HL-60 (cell line): ENCODE data around the gene SKAP2.

Experiments
- DNase-seq, 2 experiments: peaks; one replicate each; pipeline ENCODE4 v3.0.0-alpha.2; 2010 to 2020; ENCODE audit warnings: low read depth in 1 of 2, low spot score in 1 of 2
- H3K27ac ChIP-seq: fragments of 250-450 bp; sonication (Bioruptor Pico); replicated peaks from 2 replicates; pipeline ENCODE4 v1.5.1; 2020; ENCODE audit warnings: mild to moderate bottlenecking, moderate library complexity
- H3K27me3 ChIP-seq: fragments of 250-450 bp; sonication (Bioruptor Pico); 2 replicates; pipeline ENCODE4 v1.5.1; 2021; ENCODE audit warnings: mild to moderate bottlenecking, moderate library complexity; ENCODE audit not compliant: insufficient read depth, poor library complexity, severe bottlenecking
- H3K4me3 ChIP-seq: replicated peaks from 2 replicates; pipeline ENCODE4 v1.5.1; 2011; ENCODE audit warnings: mild to moderate bottlenecking, control low read depth, low read length; ENCODE audit not compliant: insufficient read depth
- CTCF ChIP-seq: IDR thresholded peaks from one replicate; pipeline ENCODE4 v1.5.1; 2011; ENCODE audit warnings: low read length, control low read depth, inconsistent platforms; ENCODE audit not compliant: insufficient read depth
- GABPA ChIP-seq: IDR thresholded peaks from 2 replicates; pipeline ENCODE4 v1.6.1; 2012; ENCODE audit warnings: low read depth
- POLR2AphosphoS5 ChIP-seq: IDR thresholded peaks from 2 replicates; pipeline ENCODE4 v1.6.1; 2012; ENCODE audit warnings: low read depth
- REST ChIP-seq: IDR thresholded peaks from 2 replicates; pipeline ENCODE4 v1.6.1; 2012; ENCODE audit warnings: low read depth; ENCODE audit not compliant: insufficient replicate concordance
- SPI1 ChIP-seq: IDR thresholded peaks from 2 replicates; pipeline ENCODE4 v1.6.1; 2012; ENCODE audit warnings: low read depth, mild to moderate bottlenecking, borderline replicate concordance

The SKAP2 gene

GRCh38 chr7:26858735-26859134, 5.7 kb downstream of the SKAP2 start:
- TF ChIP-seq REST, result no peak
- no peak for TF ChIP-seq POLR2AphosphoS5
- TF ChIP-seq GABPA, result no peak
- no peak for TF ChIP-seq CTCF
- no peak for TF ChIP-seq SPI1
- no peak overlapping the region for H3K27ac ChIP-seq
- no peak for DNase-seq
- H3K4me3 ChIP-seq, result no peak overlapping the region
- no peaks in the 10 kb centered on the region for H3K27me3 ChIP-seq

GRCh38 chr7:26858241-26858715, 6.1 kb downstream of the SKAP2 start:
- Histone ChIP-seq H3K27ac (no peak overlapping the region), H3K4me3 (no peak overlapping the region), H3K27me3 (no peaks in the 10 kb centered on the region)
- no peak for TF ChIP-seq REST
- TF ChIP-seq GABPA, result no peak
- no peak for TF ChIP-seq CTCF
- no peak for TF ChIP-seq SPI1
- TF ChIP-seq POLR2AphosphoS5, result no peak
- no peak for DNase-seq

- Histone ChIP-seq H3K4me3 (no peak overlapping the region), H3K27me3 (no peaks in the 10 kb centered on the region), H3K27ac (no peak overlapping the region)
- TF ChIP-seq REST (no peak), POLR2AphosphoS5 (no peak), GABPA (no peak), SPI1 (no peak), CTCF (no peak)
- no peak for DNase-seq
Observed at GRCh38 chr7:26857506-26858240, 6.7 kb downstream of the SKAP2 start.
